HepG2 (cell line): ENCODE results near the gene AK2. TPM values are rescaled to one million over a fixed set of nuclear protein-coding genes. Genes with fewer than 3 reads are reported as not detected.
A peak's percentile ranks its signal among the peaks of the same experiment; 100 is the strongest.

ENCODE experiments used
- MYC ChIP-seq: sonication (generic); formaldehyde crosslinking; IDR thresholded peaks from 2 replicates; pipeline ENCODE4 v1.9.0; 2021; ENCODE audit warnings: missing genetic modification reagents, borderline replicate concordance
- NCOA2 ChIP-seq: sonication (generic); formaldehyde crosslinking; IDR thresholded peaks from 2 replicates; pipeline ENCODE4 v1.8.0; 2022; ENCODE audit warnings: inconsistent platforms
- REXO4 ChIP-seq: sonication (generic); formaldehyde crosslinking; IDR thresholded peaks from 2 replicates; pipeline ENCODE4 v1.8.0; 2022; ENCODE audit warnings: missing genetic modification reagents, mild to moderate bottlenecking, borderline replicate concordance
- TBP ChIP-seq: sonication (generic); formaldehyde crosslinking; IDR thresholded peaks from 2 replicates; pipeline ENCODE4 v1.5.0; 2020; ENCODE audit warnings: missing genetic modification reagents
- TCF7 ChIP-seq: sonication (generic); IDR thresholded peaks from 2 replicates; pipeline ENCODE4 v1.6.1; 2016; ENCODE audit warnings: antibody characterized with exemption, low read depth
- ZBTB38 ChIP-seq: sonication (generic); formaldehyde crosslinking; IDR thresholded peaks from 2 replicates; pipeline ENCODE4 v1.5.1; 2020; ENCODE audit warnings: mild to moderate bottlenecking, missing genetic modification reagents
- ZNF367 ChIP-seq: sonication (generic); formaldehyde crosslinking; IDR thresholded peaks from 2 replicates; pipeline ENCODE4 v1.4.0; 2020; ENCODE audit warnings: missing genetic modification reagents, borderline replicate concordance
- ZNF589 ChIP-seq: sonication (generic); formaldehyde crosslinking; conservative IDR thresholded peaks from 2 replicates; pipeline ENCODE4 v1.8.0; 2022; ENCODE audit warnings: mild to moderate bottlenecking, moderate library complexity, missing genetic modification reagents
- ZNF816 ChIP-seq: sonication (generic); formaldehyde crosslinking; IDR thresholded peaks from 2 replicates; pipeline ENCODE4 v1.8.0; 2022; ENCODE audit warnings: missing genetic modification reagents, mild to moderate bottlenecking, borderline replicate concordance
- polyA plus RNA-seq, 8 experiments: library from polyadenylated mRNA; depleted of rRNA in 3 of 8; stranded (reverse) in 7 of 8; unstranded in 1 of 8; fragments of >200 nt; fragmentation: Illumina TruSeq in 4 of 8; extraction: Trizol in 4 of 8; gene quantifications; 2 replicates each; pipeline versions ENCODE4 v1.2.1 to v1.2.3, GENCODE V29; 2011 to 2016; ENCODE audit warnings: low read depth in 4 of 8, missing spikeins in 1 of 8, mixed read lengths in 1 of 8; ENCODE audit not compliant: insufficient read depth in 1 of 8
- total RNA-seq, 5 experiments: library from RNA; depleted of rRNA; stranded (reverse); fragments of >200 nt; fragmentation: Illumina TruSeq; extraction: Trizol; gene quantifications; 2 replicates each; pipeline ENCODE4 v1.2.3, GENCODE V29; 2016; ENCODE audit warnings: low read depth in 1 of 5
- TF ChIP-seq, protein P1 (sequence below): sonication (generic); formaldehyde crosslinking; IDR thresholded peaks from 2 replicates; pipeline ENCODE4 v1.8.1; 2023; ENCODE audit warnings: mild to moderate bottlenecking, inconsistent platforms, moderate library complexity, missing genetic modification reagents, borderline replicate concordance
- TF ChIP-seq, protein P2 (sequence below): sonication (generic); formaldehyde crosslinking; IDR thresholded peaks from 2 replicates; pipeline ENCODE4 v1.5.0; 2020; ENCODE audit warnings: missing genetic modification reagents
- TF ChIP-seq, protein P3 (sequence below): sonication (generic); formaldehyde crosslinking; IDR thresholded peaks from 2 replicates; pipeline ENCODE4 v1.4.0; 2020; ENCODE audit warnings: missing genetic modification reagents, mild to moderate bottlenecking, borderline replicate concordance
- TF ChIP-seq, protein P4 (sequence below): sonication (generic); formaldehyde crosslinking; IDR thresholded peaks from 2 replicates; pipeline ENCODE4 v1.4.0; 2020; ENCODE audit warnings: missing genetic modification reagents
- TF ChIP-seq, protein P5 (sequence below): sonication (generic); formaldehyde crosslinking; IDR thresholded peaks from 2 replicates; pipeline ENCODE4 v1.4.0; 2020; ENCODE audit warnings: mild to moderate bottlenecking, missing genetic modification reagents
- TF ChIP-seq, protein P6 (sequence below): sonication (generic); formaldehyde crosslinking; conservative IDR thresholded peaks from 2 replicates; pipeline ENCODE4 v1.8.0; 2022; ENCODE audit warnings: mild to moderate bottlenecking, moderate library complexity, missing genetic modification reagents
- TF ChIP-seq, protein P7 (sequence below): sonication (generic); formaldehyde crosslinking; IDR thresholded peaks from 2 replicates; pipeline ENCODE4 v1.4.0; 2020; ENCODE audit warnings: missing genetic modification reagents, mild to moderate bottlenecking, borderline replicate concordance

AK2 gene
- total and polyA plus RNA-seq, 2 of the 13 experiments (the other 11 are each of a cell fraction or from before 2014, with no cell fraction given), result 170 to 188 TPM

DNA sequence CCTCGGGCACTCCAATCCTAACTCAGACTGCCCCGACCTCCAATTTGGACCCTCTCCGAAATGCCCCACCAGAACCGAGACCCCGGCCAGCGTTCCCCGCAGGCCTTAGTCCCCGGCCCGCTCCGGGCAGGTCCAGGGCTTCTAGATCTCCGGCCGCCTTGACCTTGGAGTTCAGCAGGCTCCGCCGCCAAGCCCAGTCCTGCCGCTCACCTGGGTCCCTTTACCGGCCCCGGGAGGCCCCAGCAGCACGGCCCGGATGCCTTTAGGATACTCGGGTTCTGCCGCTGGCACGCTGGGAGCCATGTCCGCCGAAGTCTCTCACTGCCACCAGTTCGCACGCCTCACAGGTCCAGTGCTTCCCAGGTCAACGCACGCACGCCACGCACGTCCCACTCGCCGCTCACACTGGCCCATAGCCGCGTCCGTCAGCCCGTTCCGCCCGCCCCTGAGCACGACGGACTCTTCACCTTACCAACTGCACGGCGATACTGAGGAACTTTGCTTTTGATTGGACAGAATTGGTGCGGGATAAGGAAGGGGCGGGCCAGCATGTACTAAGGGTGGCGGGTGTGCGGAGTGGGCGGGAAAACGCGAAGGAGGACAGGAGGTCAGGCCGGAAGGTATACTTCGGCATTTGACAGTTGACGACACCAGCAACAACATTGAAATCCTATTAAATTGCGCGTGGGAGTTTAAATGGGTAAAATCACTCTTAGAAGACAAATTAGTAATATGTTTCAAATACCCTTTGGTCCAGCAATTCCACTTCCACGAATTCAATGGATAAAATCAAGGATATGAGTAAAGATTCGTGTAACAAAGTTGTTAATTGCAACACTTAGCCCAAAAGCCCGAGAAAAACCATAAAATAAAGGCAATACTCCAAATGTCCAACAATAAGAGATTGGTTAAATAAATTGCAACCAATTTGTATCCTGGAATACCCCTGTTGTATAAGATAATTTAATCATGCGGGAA, at the start of gene AK2 (continued):
- TF ChIP-seq, protein P1, sequence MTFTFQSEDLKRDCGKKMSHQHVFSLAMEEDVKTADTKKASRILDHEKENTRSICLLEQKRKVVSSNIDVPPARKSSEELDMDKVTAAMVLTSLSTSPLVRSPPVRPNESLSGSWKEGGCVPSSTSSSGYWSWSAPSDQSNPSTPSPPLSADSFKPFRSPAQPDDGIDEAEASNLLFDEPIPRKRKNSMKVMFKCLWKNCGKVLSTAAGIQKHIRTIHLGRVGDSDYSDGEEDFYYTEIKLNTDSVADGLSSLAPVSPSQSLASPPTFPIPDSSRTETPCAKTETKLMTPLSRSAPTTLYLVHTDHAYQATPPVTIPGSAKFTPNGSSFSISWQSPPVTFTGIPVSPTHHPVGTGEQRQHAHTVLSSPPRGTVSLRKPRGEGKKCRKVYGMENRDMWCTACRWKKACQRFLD (CRISPR knock-in tag), result no peak; the same call in none of the 2 replicates
- TF ChIP-seq TBP, result no peak
- TF ChIP-seq ZBTB38, result peak; percentile 85
- TF ChIP-seq, protein P2, sequence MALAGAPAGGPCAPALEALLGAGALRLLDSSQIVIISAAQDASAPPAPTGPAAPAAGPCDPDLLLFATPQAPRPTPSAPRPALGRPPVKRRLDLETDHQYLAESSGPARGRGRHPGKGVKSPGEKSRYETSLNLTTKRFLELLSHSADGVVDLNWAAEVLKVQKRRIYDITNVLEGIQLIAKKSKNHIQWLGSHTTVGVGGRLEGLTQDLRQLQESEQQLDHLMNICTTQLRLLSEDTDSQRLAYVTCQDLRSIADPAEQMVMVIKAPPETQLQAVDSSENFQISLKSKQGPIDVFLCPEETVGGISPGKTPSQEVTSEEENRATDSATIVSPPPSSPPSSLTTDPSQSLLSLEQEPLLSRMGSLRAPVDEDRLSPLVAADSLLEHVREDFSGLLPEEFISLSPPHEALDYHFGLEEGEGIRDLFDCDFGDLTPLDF (CRISPR knock-in tag), result peak; percentile 93
- TF ChIP-seq TCF7, result no peak
- TF ChIP-seq, protein P3, sequence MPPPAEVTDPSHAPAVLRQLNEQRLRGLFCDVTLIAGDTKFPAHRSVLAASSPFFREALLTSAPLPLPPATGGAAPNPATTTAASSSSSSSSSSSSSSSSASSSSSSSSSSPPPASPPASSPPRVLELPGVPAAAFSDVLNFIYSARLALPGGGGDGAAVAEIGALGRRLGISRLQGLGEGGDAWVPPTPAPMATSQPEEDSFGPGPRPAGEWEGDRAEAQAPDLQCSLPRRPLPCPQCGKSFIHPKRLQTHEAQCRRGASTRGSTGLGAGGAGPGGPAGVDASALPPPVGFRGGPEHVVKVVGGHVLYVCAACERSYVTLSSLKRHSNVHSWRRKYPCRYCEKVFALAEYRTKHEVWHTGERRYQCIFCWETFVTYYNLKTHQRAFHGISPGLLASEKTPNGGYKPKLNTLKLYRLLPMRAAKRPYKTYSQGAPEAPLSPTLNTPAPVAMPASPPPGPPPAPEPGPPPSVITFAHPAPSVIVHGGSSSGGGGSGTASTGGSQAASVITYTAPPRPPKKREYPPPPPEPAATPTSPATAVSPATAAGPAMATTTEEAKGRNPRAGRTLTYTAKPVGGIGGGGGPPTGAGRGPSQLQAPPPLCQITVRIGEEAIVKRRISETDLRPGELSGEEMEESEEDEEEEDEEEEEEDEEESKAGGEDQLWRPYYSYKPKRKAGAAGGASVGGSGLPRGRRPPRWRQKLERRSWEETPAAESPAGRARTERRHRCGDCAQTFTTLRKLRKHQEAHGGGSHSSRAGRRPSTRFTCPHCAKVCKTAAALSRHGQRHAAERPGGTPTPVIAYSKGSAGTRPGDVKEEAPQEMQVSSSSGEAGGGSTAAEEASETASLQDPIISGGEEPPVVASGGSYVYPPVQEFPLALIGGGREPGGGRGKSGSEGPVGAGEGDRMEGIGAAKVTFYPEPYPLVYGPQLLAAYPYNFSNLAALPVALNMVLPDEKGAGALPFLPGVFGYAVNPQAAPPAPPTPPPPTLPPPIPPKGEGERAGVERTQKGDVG (CRISPR knock-in tag), result peak; percentile 91; the same call in 1 of the 2 replicates
- TF ChIP-seq ZNF816 (CRISPR knock-in tag), result peak; percentile 96
- TF ChIP-seq, protein P4, sequence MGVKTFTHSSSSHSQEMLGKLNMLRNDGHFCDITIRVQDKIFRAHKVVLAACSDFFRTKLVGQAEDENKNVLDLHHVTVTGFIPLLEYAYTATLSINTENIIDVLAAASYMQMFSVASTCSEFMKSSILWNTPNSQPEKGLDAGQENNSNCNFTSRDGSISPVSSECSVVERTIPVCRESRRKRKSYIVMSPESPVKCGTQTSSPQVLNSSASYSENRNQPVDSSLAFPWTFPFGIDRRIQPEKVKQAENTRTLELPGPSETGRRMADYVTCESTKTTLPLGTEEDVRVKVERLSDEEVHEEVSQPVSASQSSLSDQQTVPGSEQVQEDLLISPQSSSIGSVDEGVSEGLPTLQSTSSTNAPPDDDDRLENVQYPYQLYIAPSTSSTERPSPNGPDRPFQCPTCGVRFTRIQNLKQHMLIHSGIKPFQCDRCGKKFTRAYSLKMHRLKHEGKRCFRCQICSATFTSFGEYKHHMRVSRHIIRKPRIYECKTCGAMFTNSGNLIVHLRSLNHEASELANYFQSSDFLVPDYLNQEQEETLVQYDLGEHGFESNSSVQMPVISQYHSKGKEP (CRISPR knock-in tag), result 0 out of 2 replicates have a peak, but pooled peaks have one; percentile 71
- TF ChIP-seq REXO4 (CRISPR knock-in tag), result no peak
- TF ChIP-seq MYC (CRISPR knock-in tag), result peak; percentile 94
- TF ChIP-seq NCOA2 (CRISPR knock-in tag), result no peak
- TF ChIP-seq, protein P5, sequence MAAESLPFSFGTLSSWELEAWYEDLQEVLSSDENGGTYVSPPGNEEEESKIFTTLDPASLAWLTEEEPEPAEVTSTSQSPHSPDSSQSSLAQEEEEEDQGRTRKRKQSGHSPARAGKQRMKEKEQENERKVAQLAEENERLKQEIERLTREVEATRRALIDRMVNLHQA (CRISPR knock-in tag), result no peak
- TF ChIP-seq, protein P6, sequence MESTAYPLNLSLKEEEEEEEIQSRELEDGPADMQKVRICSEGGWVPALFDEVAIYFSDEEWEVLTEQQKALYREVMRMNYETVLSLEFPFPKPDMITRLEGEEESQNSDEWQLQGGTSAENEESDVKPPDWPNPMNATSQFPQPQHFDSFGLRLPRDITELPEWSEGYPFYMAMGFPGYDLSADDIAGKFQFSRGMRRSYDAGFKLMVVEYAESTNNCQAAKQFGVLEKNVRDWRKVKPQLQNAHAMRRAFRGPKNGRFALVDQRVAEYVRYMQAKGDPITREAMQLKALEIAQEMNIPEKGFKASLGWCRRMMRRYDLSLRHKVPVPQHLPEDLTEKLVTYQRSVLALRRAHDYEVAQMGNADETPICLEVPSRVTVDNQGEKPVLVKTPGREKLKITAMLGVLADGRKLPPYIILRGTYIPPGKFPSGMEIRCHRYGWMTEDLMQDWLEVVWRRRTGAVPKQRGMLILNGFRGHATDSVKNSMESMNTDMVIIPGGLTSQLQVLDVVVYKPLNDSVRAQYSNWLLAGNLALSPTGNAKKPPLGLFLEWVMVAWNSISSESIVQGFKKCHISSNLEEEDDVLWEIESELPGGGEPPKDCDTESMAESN (CRISPR knock-in tag), result peak; percentile 89; the same call in 1 of the 2 replicates
- TF ChIP-seq ZNF367, result no peak
- TF ChIP-seq, protein P7, sequence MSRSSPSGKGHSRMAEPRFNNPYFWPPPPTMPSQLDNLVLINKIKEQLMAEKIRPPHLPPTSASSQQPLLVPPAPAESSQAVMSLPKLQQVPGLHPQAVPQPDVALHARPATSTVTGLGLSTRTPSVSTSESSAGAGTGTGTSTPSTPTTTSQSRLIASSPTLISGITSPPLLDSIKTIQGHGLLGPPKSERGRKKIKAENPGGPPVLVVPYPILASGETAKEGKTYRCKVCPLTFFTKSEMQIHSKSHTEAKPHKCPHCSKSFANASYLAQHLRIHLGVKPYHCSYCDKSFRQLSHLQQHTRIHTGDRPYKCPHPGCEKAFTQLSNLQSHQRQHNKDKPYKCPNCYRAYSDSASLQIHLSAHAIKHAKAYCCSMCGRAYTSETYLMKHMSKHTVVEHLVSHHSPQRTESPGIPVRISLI, result peak; percentile 15; the same call in 1 of the 2 replicates
- peak; percentile 87 for TF ChIP-seq ZNF589 (CRISPR knock-in tag)
